ENCODE data around the gene GLYR1.

GRCh38 chr16:4890686-4891085, 43.6 kb upstream of the GLYR1 start:
- no peak for TF ChIP-seq POLR2A (IDR thresholded peaks at IDR 0.05; ENCODE audit: low read length)
- no peak for TF ChIP-seq GATA1 (IDR thresholded peaks at IDR 0.05; ENCODE audit: low read depth, low read length)

Measured in erythroblast (primary cell).